HG02588 (cell line): ENCODE data around the gene GPSM3.
"Not testable (repeated sequence)": the region's sequence is repeated elsewhere in the genome, so short reads cannot be mapped to it uniquely, and the experiment has no call there.

Experiments used
- ATAC-seq: cut with Tn5 transposase; IDR thresholded peaks from one replicate; pipeline ENCODE4 v1.9.1; 2021; ENCODE audit warnings: mild to moderate bottlenecking, moderate library complexity; ENCODE audit not compliant: unreplicated experiment

GPSM3 gene

GRCh38 chr6:32188381-32189068 lies 3.9 kb downstream of the GPSM3 start:
- ATAC-seq: no peak

GRCh38 chr6:32187725-32188380 lies 4.6 kb downstream of the GPSM3 start:
- not testable (repeated sequence) for ATAC-seq

- ATAC-seq: no peak
Measured at GRCh38 chr6:32187009-32187709, 5.3 kb downstream of the GPSM3 start.

GRCh38 chr6:32186151-32186840 lies 6.1 kb downstream of the GPSM3 start:
- ATAC-seq: not testable (repeated sequence)

- not testable (repeated sequence) for ATAC-seq
Measured at GRCh38 chr6:32185681-32186131, 6.7 kb downstream of the GPSM3 start.

- ATAC-seq: no peak
Measured at GRCh38 chr6:32184084-32184640, 8.3 kb downstream of the GPSM3 start, which contains the start of gene AGER. TSS of gene AGER (minus strand) at chr6:32184253. CDS start at chr6:32184222, 31 bp downstream.

- ATAC-seq: no peak
Measured at GRCh38 chr6:32183483-32184083, 8.9 kb downstream of the GPSM3 start.

GRCh38 chr6:32183030-32183429 lies 9.4 kb downstream of the GPSM3 start:
- ATAC-seq: no peak

- ATAC-seq: no peak
Measured at GRCh38 chr6:32182555-32182981, 9.9 kb downstream of the GPSM3 start.

- ATAC-seq: no peak
Measured at GRCh38 chr6:32181915-32182529, 10.4 kb downstream of the GPSM3 start.

- no peak for ATAC-seq
Measured at GRCh38 chr6:32181148-32181702, 11.2 kb downstream of the GPSM3 start.

- ATAC-seq: no peak
Measured at GRCh38 chr6:32179766-32180405, 12.6 kb downstream of the GPSM3 start.

GRCh38 chr6:32178547-32179440 lies 13.6 kb downstream of the GPSM3 start:
- ATAC-seq: no peak

GRCh38 chr6:32177788-32178546 lies 14.5 kb downstream of the GPSM3 start, which contains the start of gene RNF5:
TSS of gene RNF5 (plus strand) at chr6:32178405. CDS start at chr6:32178512, 107 bp downstream.
- peak; percentile 75 for ATAC-seq

- no peak for ATAC-seq
Measured at GRCh38 chr6:32177183-32177787, 15.2 kb downstream of the GPSM3 start.

- no peak for ATAC-seq
Measured at GRCh38 chr6:32176476-32177182, 15.8 kb downstream of the GPSM3 start.
